HPDE6-E6E7 (cell line): ENCODE measurements around the gene TMEM258.
A peak's percentile ranks its signal among the peaks of the same experiment; 100 is the strongest.

ENCODE experiments used
- DNase-seq: peaks from one replicate; pipeline ENCODE4 v3.0.0; 2011; ENCODE audit warnings: missing footprints; ENCODE audit errors: extremely low spot score

Gene TMEM258

DNA sequence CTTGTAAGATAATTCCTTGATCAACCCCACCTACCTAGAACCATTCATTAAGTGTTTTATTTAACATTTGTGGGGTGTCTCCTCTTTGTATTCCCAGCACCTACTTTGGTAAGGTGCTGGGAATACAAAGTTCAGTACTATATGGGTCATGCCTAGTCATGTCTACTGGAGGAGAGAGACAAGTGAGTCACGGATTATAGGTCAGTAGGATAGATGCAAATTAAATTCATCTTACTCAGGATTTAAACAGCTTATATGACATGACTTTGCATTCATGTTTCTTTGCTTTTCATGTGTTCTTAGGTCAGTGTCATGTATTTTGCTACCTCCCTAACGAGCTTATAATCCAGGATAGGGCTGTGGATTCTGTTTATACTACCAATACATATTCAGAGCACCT, 27.8 kb upstream of the TMEM258 start:
- DNase-seq: peak; percentile 86

DNA sequence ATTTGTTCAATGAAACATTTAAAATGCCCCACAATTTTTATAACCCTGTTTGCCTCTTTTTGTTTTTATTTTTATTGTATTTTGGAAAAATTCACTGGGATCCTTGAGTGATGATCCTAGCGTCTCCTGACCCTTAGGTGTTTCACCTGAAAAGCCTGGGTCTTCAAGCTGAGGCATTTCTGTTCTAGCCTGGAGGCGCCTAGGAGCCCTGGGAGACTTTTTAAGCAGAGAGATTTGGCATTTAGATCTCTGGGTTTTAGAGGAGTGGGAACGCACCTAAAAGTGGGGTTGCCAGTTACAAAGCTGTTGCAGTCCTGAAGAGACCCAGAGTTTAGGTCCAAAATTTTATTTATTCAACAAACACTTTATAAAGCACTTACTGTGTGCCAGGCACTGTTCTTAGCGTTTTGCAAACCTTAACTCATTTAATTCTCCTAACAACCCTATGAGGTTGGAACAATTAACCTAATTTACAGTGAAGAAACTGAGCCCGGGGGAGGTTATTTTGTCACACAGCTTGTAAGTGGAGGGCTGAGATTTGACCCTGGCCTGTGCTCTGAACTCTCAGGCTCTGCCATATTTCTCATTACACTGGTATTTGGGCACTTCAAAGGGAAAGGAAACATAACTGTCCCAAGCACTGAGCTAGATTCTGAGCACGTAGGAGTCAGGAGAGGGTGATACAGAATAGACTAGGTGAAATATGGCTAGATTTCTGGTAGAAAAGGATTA, 25.2 kb upstream of the TMEM258 start:
- no peak for DNase-seq

DNA sequence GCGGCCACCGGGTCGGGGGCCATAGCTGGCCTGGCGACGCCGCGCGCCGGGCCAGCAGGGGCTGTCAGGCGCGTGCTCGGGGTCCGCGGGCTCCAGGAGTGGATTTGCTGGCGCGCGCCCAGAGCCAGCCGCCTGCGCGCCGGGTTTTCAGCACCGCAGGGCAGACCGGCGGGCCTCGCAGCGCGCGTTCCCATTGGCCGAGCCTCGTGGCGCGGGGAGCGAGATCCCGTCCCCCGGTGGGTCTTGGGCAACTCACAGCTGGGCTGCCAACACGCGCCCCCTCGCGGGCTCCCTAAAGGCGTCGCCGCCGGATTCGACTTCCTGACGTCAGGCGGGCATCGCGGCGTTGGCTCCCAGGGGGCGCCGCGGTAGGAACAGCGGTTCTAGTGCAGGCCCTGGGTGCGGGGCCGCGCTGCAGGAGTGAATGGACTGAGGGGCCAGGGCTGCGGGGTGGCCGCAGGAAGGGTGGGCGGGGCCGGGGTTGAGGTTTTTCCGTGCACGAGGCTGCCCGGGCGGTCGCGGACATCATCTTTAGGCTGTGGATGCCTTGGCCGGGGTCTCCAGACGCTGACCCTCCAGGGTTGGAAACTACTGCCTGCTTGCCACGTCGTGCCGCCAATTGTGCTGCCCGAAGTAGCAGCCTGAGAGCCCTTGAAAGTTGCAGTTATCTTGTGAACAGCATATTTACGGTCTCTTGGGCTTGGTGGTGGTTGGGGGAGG, 24.5 kb upstream of the TMEM258 start, which contains the start of gene FADS1:
Gene FADS1, minus strand, starts transcription at position 268 of the 720 bp plus-strand sequence. Its CDS starts 74 bp downstream, at position 194.
- peak; percentile 78 for DNase-seq

DNA sequence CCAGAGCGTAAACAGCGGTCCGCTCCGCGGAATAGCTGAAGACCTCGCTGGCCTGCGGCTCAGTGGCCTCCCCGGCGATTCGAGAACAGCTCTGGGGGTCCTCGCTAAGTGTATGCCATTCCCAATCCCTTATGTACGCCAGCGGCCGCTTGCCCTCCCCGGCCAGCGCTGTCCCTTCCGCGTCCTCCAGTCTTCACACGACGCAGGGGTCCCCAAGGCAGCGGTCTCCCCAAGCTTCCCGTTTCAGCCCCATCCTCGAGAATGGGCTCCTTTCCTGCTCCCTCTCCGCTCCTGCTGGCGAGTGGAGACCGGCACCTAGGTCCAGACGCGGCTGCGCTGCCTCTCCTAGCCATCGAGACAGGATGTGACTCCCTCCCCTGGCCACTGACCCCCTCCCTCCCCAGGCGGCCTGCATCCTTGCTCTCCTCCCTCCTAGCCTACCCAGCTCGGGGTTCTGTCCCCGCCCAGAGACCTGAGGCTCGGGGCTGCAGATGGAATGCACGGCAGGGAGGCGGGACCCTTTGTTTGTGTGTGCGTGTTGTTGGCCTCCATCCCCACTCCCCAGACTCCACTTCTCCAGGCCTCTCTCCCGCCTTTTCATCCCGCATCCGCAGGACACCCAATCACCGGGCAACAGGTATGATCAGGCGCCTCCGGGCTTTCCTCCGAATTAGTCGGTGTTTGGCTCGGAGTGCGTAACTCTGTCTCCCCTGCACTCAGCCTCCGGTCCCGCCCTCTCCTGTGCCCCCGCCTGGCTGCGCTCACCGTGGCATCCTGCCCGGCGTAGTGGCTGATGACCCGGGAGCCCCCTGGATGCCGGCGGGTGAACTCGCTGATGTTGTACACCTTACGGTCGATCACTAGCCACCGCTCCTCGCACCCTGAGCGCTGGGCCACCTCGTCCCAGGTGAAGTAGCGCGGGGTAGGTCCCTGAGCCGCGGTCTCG, 23.7 kb upstream of the TMEM258 start:
- peak; percentile 66 for DNase-seq

DNA sequence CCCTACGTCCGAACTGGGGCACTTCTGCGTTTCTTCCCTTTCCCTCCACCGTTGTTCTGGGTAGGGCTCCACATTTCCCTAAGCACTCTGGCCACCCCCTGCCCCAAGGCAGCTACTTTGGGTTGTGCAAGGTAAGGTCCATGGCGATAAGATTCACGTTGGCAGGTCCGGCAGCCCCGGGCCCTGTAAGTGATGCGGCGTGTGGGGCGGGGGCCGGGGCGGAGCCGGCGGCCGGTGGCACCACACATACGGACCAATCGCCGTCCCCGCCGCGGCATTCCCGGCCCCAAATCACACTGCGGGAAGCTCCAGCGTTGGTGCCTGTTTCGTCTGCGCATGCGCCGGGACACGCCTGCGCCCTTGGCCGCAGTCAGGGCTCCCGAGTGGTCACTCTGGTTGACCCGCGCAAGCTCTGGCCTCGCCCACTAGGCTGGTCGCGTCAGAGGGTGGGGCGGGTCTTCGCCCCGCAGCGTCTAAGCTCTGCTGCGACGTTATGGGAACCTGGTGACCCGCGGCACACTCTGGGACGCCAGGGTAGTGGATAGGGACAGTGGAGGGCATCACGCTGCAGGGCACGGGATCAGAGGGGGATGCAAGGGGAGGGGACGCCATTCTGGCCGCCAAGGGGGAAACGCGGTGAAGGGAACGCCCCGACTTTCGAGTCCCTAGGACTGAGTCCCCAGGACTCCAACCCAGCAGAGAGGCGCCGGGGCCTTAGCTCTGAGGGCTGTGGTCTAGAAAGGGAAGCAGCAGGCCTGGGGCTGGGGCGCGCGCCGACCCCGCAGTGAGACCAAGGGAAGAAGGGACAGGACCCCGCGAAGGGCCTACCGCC, 22.8 kb upstream of the TMEM258 start:
- peak; percentile 87 for DNase-seq

DNA sequence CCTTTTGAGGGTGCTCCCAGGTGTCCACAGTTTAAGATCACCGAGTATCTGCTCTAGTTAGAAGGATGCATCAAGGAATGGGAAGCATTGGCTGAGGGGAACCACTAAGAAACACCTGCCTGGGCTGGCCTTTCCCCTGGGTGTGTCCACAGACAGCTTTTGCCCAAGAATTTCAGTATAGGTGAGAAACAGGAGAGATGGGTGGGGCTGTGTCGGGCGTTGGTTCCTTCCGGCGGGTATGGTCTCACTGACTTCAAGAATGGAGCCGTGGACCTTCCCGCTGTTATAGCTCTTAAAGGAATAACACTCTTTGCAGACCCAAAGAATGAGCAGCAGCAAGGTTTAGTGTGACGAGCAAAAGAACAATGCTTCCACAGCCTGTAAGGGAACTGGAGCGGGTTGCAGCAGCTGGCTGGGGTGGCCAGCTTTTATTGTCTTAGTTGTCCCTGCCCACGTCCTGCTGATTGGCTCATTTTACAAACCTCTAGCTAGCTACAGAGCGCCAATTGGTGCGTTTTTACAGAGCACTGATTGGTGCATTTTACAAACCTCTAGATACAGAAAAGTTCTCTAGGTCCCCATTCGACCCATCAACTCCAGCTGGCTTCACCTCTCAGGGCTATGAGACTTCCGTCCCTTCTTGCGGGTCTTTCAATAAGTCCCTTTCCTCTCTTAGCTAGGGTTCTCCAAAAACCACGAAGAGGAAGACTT, 22.0 kb upstream of the TMEM258 start:
- DNase-seq: no peak

DNA sequence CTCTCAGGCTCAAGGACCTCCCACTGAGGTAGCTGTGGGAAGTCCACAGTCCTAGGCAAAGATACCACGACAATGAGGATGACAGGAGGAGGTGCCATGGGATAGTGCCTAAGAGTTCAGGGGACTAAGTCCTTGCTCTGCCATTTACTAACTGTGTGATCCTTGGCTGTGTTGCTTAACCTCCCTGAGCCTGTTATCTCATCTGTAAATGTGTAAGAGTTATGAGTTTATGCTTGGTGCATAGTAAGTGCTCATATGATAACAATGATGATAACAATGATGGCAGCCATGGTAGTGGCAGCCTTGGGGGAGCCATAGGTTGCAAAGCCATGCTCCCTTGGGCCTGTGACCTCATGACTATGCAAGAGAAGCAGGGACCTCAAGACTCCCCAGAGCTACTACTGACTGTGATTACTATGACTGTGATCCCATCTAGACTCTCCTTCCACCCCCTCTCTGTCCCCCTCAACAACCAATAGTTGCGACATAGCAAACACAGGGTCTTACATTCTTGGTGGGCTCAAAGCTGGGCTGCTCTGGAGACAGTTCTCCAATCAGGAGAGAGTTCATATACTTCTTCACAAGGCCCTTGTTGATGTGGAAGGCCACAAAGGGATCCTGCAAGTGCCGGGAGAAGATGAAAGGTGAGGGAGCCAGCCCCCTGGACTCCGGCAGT, 20.5 kb upstream of the TMEM258 start:
- no peak for DNase-seq

DNA sequence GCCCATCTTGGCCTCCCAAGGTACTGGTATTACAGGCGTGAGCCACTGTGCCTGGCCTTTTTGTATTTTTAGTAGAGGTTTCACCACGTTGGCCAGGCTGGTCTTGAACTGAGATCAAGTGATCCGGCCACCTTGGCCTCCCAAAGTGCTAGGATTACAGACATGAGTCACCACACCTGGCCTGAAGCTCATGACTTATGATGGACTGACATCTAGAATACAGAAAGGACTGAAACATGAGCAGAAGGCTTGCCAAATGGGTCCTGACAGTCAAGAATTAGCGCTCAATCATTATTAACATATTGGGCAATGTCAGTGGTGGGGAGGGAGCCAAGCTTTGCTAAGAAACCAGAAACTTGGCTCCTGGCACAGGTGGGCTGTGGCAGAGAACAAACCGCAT, 19.4 kb upstream of the TMEM258 start:
- no peak for DNase-seq

DNA sequence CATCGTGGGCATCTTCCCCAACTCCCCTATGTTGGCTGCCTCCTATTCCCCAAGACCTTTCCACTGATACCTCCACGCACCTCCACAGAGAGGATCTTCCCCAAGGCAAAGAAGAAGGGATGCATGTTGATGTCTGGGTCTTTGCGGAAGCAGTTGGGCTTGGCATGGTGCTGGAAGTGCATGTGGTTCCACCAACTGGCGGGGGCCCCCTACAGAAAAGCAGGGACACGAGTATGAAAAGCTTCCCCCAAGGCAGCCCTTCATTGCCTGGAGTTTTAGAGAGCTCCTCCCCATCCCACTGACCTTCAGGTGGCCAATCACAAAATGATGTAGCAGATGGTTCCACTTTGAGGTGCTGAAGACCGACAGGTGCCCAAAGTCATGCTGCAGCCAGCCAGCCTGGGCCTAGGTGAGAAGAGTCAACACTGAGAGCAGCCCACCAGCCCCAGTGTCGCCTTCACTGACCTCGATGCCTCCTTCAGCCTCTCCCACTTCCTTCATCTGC, 18.3 kb upstream of the TMEM258 start:
- DNase-seq: no peak

DNA sequence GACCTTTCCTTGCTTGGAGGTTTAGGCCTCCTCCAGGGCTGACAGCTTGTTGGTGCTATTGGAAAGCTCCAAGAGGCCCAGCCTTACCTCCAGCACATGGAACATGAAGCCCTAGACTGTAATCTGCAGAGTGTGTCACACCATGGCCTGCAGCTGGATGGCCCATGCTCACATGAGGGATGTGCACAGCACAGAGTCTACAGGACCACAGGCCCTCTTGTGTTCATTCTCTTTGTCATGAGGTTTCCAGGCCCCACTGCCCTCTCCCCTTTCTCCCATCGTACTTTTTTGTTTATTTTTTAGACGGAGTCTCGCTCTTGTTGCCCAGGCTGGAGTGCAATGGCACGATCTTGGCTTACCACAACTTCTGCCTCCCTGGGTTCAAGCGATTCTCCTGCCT, 14.4 kb upstream of the TMEM258 start:
- no peak for DNase-seq

DNA sequence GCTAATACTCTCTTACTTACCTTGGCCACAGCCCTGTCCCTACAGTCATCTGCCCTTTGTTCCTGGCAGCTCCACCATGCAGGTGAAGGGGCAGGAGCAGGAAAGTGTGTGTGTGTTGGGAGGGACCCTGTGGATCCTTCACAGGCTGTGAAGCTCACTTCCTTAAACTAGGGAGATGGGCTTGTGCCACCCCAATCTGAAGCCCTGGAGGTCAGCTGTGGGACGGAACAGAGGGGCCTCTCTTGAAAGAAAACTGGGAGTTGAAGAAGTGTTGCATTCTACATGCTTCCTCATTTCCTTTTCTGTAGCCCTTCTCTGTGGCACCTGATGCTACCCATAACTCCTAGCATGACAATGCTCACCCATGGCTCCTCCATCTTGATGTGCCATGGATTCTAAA, 12.7 kb upstream of the TMEM258 start:
- DNase-seq: no peak

DNA sequence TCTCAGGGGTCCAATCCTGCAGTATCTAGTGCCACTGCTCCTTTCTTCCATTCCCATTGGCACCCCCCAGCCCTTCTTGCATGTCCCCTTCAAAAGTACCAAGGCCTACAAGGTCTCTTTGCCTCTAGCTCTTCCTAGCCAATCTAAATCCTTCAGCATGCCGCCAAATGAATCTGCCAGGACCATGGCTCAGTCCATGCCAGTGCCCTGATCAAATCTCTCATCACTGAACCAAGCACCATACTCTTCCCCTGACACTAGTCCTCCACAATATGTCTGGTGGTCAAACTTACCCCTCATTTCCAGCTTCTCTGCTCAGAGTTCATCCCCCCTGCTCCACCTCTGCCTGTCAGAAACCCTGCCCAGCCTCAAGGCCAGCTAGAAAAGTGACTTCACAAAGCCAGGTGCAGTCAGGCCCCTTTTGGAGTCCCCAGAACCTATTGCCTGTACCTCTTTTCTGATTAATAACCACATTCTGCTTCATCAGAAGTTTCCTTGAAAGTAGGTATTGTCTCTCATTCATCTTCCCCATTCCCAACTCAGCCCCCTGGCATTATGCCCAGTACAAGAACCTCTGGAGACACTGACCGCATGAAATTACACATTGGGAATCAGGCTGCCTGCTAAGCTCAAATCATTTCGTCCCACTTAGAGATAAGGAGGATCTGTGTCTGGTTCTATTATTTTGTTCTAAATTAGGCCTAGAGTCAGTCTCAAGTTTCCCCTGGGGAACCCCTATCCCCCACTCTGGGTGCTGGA, 11.7 kb upstream of the TMEM258 start:
- DNase-seq: no peak

DNA sequence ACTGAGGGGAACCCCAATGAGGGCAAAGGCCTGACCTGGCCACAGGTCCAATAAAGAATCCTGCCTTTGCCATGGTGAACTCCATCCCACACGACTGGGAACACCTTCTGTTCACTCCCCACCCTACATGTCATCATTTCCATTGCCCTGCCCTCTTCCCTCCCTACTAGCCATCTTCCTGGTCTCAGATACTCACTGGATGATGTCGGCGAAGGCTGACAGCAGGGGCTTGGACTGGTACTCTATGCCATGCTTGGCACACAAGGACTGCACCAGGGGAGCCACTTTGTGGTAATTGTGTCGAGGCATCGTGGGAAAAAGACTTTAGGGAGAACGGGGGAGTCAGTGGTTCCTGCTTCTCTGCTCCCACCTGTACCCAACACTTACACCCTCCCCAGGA, 10.2 kb upstream of the TMEM258 start:
- no peak for DNase-seq

DNA sequence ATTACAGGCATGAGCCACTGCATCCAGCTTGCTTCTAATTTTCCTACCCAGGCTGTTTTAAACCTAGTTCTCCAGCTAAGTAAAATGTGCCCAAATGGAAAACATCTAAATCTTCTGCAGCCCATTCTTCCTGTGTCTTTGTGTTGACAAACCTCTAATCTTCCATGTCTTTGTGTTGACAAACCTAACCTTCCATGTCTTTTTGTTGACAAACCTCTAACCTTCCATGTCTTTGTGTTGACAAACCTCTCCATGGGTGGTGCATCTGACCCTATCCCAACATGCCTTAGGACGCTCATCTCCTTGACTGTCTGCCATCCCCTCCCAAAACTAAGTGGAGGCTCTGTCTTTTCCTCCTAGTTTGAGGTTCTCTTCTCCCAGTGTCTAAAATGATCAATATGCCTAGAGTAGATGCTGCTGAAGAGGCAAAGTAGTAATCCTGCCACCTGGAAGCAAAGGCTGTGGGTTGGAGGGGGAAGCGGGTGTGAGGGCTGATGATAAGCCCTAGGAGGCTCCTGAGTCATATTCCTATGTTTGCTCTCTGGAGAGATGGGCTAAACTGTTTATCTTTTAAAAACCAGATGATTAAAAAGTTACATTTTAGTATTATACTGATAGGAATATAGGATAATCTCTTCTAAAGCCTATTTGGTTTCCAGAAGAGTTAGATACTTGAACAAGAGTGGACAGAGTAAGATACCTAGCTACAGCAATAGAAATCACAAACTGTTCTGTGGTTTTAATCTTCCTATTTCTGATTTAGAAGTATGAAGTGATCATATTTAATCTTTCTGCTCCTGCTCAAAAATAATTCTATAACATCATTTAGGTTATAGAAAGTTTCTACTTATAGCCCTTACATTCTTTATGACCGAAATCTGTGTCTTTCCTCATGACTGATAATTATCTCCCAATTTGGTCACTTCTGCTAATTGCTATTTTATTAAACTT, 8.2 kb upstream of the TMEM258 start:
- no peak for DNase-seq

DNA sequence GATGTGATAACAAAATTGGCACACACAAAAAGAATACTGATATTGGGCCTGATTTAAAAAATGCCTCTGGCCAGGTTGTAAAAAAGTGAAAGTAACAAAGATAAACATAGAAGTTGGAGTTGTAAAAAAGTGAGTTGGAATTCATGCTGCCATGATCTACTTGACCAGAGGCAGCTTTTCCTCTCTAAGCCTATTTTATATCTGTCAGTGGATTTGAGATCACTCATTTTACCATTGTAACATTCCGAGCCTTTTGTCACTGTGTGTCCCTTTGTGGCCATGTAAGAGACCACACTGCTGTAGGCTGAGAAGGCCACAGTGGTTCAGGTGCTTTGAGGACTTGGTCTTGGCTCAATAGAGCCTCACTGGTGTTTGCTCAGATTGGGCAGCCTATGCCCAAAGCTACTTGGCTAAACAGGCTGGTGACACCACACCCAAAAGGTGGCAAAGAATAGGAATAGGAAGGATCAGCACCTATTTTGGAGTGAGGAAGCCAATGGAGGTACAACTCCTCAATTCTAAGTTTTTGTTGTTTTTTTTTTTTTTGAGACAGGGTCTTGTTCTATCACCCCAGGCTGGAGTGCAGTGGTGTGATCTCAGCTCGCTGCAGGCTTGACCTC, 7.4 kb upstream of the TMEM258 start:
- no peak for DNase-seq

DNA sequence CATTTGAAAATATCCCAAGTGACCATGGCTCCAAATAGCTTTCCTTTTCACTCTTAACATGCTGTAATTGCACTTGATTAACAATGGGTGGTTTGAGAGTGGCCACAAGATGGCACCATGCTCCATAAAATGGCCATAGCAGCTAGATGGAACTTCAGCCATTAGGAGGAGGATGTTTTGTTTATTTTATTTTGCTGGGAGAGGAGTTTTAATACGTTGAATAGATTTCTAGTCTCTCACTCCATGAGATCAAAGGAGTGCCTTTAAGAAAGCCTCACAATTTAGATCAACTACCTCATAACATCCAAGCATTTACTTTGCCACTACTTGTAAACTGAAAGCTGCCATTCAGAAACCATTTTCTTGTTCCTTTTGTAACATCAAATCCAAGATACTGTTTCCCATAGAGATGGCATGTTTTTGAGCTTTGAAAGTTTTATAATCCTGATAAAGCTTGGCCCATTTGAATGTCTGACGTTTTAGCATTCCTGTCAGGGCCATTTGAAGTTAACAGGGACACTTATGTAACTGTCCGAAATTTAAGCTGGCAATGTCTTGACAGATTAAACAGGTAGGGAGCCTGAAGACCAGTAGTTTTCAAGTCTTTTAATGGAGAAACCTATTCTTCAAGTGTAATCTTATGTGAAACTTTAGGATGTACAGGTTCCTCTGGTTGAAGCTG, 5.0 kb upstream of the TMEM258 start:
- DNase-seq: no peak
